ENCODE results near the gene NFKBIE. TPM values are rescaled to one million over a fixed set of nuclear protein-coding genes. Genes with fewer than 3 reads are reported as not detected.

Gene NFKBIE
- total and polyA plus RNA-seq, 2 of the 13 experiments (the other 11 are each of a cell fraction or from before 2014, with no cell fraction given), result 6.7 to 14.5 TPM

DNA sequence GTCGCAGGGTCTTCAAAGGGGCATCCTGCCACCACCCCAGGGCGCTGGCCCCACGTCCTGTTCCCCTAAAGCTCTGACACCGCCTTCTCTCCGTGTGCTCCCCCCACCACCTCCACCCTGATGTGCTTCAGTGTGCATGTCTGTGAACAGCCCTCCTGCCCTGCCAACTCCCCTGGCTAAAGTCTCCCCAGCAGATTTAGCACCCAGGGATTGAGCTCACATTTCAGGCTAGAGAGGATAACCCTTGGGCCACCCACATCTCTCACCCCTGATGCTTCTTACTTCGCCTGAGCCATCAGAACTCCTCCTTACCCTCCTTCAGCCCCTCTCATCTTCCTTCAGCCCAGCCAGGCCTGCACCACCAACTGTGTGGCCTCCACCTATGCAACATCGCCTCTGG, 12.4 kb upstream of the NFKBIE start:
- H3K4me3 ChIP-seq (replicated peaks in 1 of 3; ENCODE audit: insufficient read depth in 1 of 3, low read depth in 2 of 3, low read length in 3 of 3), result no peak overlapping the region
- no TSS peak for BruUV-seq (replicated peaks)
- ATAC-seq (no peak), DNase-seq (ENCODE audit: low spot score) (no peak), FAIRE-seq (no peak)
- no peak overlapping the region for H3K9ac ChIP-seq (ENCODE audit: insufficient read depth, low read depth, low read length)
- no peaks in the 10 kb centered on the region for H3K79me2 ChIP-seq (ENCODE audit: insufficient read depth, low read length)
- H3K27me3 ChIP-seq (ENCODE audit: control insufficient read depth in 1 of 2, insufficient read depth in 2 of 2, low read length in 2 of 2), result peaks cover 36 to 84% of the 10 kb centered on the region in 2 experiments
- ChIA-PET POLR2A (no interaction called here), CTCF (ENCODE audit: low intra/inter-chr PET ratio, low total read pairs) (no interaction called here)
- no peak overlapping the region for H2AFZ ChIP-seq (ENCODE audit: low read length)
- peaks cover 3% of the 10 kb centered on the region; the same call in 1 of the 2 replicates for H4K20me1 ChIP-seq (ENCODE audit: insufficient read depth, low read length)
- H3K36me3 ChIP-seq (replicated peaks in 1 of 2; ENCODE audit: control insufficient read depth in 1 of 2, insufficient read depth in 2 of 2, low read length in 2 of 2), result no peaks in the 10 kb centered on the region
- peaks cover 28% of the 10 kb centered on the region for H3K4me1 ChIP-seq (ENCODE audit: insufficient read depth, low read length)
- no peak overlapping the region for H3K4me2 ChIP-seq (ENCODE audit: low read depth, low read length)
- WGBS (ENCODE audit: low lambda C conversion rate), result 13% methylated on average over 7 of the region's 7 CpGs
- intact Hi-C loops (cut with micrococcal nuclease; ENCODE audit: unreplicated experiment), result no loop called here
- in situ Hi-C loops (cut with HindIII; ENCODE audit: extremely low pct_ligation_motif_present, low pct_unique_long_range_greater_than_20kb), result no loop called here
- H3K27ac ChIP-seq (ENCODE audit: extremely low read length, insufficient read depth, low read length), result no peak overlapping the region
- H3K9me3 ChIP-seq (ENCODE audit: low read length), result no peaks in the 10 kb centered on the region
- TF ChIP-seq, protein P1, sequence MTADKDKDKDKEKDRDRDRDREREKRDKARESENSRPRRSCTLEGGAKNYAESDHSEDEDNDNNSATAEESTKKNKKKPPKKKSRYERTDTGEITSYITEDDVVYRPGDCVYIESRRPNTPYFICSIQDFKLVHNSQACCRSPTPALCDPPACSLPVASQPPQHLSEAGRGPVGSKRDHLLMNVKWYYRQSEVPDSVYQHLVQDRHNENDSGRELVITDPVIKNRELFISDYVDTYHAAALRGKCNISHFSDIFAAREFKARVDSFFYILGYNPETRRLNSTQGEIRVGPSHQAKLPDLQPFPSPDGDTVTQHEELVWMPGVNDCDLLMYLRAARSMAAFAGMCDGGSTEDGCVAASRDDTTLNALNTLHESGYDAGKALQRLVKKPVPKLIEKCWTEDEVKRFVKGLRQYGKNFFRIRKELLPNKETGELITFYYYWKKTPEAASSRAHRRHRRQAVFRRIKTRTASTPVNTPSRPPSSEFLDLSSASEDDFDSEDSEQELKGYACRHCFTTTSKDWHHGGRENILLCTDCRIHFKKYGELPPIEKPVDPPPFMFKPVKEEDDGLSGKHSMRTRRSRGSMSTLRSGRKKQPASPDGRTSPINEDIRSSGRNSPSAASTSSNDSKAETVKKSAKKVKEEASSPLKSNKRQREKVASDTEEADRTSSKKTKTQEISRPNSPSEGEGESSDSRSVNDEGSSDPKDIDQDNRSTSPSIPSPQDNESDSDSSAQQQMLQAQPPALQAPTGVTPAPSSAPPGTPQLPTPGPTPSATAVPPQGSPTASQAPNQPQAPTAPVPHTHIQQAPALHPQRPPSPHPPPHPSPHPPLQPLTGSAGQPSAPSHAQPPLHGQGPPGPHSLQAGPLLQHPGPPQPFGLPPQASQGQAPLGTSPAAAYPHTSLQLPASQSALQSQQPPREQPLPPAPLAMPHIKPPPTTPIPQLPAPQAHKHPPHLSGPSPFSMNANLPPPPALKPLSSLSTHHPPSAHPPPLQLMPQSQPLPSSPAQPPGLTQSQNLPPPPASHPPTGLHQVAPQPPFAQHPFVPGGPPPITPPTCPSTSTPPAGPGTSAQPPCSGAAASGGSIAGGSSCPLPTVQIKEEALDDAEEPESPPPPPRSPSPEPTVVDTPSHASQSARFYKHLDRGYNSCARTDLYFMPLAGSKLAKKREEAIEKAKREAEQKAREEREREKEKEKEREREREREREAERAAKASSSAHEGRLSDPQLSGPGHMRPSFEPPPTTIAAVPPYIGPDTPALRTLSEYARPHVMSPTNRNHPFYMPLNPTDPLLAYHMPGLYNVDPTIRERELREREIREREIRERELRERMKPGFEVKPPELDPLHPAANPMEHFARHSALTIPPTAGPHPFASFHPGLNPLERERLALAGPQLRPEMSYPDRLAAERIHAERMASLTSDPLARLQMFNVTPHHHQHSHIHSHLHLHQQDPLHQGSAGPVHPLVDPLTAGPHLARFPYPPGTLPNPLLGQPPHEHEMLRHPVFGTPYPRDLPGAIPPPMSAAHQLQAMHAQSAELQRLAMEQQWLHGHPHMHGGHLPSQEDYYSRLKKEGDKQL (CRISPR knock-in tag; IDR thresholded peaks at IDR 0.05; ENCODE audit: low read depth), result no peak
- TF ChIP-seq, protein P2, sequence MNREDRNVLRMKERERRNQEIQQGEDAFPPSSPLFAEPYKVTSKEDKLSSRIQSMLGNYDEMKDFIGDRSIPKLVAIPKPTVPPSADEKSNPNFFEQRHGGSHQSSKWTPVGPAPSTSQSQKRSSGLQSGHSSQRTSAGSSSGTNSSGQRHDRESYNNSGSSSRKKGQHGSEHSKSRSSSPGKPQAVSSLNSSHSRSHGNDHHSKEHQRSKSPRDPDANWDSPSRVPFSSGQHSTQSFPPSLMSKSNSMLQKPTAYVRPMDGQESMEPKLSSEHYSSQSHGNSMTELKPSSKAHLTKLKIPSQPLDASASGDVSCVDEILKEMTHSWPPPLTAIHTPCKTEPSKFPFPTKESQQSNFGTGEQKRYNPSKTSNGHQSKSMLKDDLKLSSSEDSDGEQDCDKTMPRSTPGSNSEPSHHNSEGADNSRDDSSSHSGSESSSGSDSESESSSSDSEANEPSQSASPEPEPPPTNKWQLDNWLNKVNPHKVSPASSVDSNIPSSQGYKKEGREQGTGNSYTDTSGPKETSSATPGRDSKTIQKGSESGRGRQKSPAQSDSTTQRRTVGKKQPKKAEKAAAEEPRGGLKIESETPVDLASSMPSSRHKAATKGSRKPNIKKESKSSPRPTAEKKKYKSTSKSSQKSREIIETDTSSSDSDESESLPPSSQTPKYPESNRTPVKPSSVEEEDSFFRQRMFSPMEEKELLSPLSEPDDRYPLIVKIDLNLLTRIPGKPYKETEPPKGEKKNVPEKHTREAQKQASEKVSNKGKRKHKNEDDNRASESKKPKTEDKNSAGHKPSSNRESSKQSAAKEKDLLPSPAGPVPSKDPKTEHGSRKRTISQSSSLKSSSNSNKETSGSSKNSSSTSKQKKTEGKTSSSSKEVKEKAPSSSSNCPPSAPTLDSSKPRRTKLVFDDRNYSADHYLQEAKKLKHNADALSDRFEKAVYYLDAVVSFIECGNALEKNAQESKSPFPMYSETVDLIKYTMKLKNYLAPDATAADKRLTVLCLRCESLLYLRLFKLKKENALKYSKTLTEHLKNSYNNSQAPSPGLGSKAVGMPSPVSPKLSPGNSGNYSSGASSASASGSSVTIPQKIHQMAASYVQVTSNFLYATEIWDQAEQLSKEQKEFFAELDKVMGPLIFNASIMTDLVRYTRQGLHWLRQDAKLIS (CRISPR knock-in tag; IDR thresholded peaks at IDR 0.05), result no peak
- TF ChIP-seq SOX5 (CRISPR knock-in tag; IDR thresholded peaks at IDR 0.05; ENCODE audit: borderline replicate concordance), result no peak
- no peak for TF ChIP-seq ZNF83 (CRISPR knock-in tag; IDR thresholded peaks at IDR 0.05; ENCODE audit: borderline replicate concordance)
- TF ChIP-seq ZNF883 (CRISPR knock-in tag; IDR thresholded peaks at IDR 0.05; ENCODE audit: not compliant biosample characterization), result no peak
- TF ChIP-seq THYN1 (CRISPR knock-in tag; IDR thresholded peaks at IDR 0.05; ENCODE audit: borderline replicate concordance, low read depth), result no peak
- TF ChIP-seq, protein P3, sequence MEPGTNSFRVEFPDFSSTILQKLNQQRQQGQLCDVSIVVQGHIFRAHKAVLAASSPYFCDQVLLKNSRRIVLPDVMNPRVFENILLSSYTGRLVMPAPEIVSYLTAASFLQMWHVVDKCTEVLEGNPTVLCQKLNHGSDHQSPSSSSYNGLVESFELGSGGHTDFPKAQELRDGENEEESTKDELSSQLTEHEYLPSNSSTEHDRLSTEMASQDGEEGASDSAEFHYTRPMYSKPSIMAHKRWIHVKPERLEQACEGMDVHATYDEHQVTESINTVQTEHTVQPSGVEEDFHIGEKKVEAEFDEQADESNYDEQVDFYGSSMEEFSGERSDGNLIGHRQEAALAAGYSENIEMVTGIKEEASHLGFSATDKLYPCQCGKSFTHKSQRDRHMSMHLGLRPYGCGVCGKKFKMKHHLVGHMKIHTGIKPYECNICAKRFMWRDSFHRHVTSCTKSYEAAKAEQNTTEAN (CRISPR knock-in tag; conservative IDR thresholded peaks at IDR 0.05), result no peak
- no peak for TF ChIP-seq ZNF546 (CRISPR knock-in tag; conservative IDR thresholded peaks at IDR 0.05)
- TF ChIP-seq ZNF788 (CRISPR knock-in tag; IDR thresholded peaks at IDR 0.05; ENCODE audit: borderline replicate concordance), result no peak
- no peak for TF ChIP-seq AGO2 (optimal IDR thresholded peaks at IDR 0.05; ENCODE audit: low read depth, low read length)
- TF ChIP-seq TMF1 (CRISPR knock-in tag; IDR thresholded peaks at IDR 0.05; ENCODE audit: low read depth), result no peak
- no peak for TF ChIP-seq MZF1 (CRISPR knock-in tag; IDR thresholded peaks at IDR 0.05; ENCODE audit: borderline replicate concordance)
- TF ChIP-seq, protein P4, sequence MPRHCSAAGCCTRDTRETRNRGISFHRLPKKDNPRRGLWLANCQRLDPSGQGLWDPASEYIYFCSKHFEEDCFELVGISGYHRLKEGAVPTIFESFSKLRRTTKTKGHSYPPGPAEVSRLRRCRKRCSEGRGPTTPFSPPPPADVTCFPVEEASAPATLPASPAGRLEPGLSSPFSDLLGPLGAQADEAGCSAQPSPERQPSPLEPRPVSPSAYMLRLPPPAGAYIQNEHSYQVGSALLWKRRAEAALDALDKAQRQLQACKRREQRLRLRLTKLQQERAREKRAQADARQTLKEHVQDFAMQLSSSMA (CRISPR knock-in tag; IDR thresholded peaks at IDR 0.05), result no peak
- no peak for TF ChIP-seq ZNF530 (CRISPR knock-in tag; IDR thresholded peaks at IDR 0.05; ENCODE audit: low read depth)

Measured in HepG2 (cell line).